ENCODE measurements around the gene WNK2. TPM values are rescaled to one million over a fixed set of nuclear protein-coding genes. Genes with fewer than 3 reads are reported as not detected.
"Not testable (repeated sequence)": the region's sequence is repeated elsewhere in the genome, so short reads cannot be mapped to it uniquely, and the experiment has no call there.

WNK2 gene
- polyA plus RNA-seq, 1 donor from 2014 or later = 0.18 TPM

- no peaks in the 10 kb centered on the region for H3K4me1 Mint-ChIP-seq
- H3K9me3 Mint-ChIP-seq = no peaks in the 10 kb centered on the region
- H3K27me3 Mint-ChIP-seq = no peaks in the 10 kb centered on the region
- H3K4me3 Mint-ChIP-seq = no peak overlapping the region
- no peaks in the 10 kb centered on the region for H3K36me3 Mint-ChIP-seq
- H3K27ac Mint-ChIP-seq = no peak overlapping the region
These were observed 63.3 kb downstream of the WNK2 start for GRCh38 chr9:93247099-93247865.

DNA sequence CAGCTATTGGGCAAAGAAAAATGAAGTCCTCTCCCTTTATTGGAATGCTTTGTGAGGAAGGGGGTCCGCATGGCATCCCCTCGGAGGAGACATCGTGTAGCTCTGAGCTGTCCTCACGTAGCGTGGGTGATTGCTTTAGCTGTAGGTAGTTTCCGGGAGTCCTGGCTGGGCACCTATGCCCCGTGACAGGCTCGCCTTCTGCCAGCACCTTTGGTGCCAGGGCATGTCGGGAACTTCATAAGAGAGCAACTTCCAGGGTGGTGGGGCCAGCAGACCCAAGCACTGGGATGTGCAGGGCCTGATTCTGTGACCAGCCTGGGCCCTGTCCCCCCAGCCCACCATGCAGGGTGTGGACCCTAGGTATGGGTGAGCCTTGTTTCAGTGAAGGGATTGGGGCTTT, 64.0 kb downstream of the WNK2 start:
- no peaks in the 10 kb centered on the region for H3K36me3 Mint-ChIP-seq
- no peaks in the 10 kb centered on the region for H3K4me1 Mint-ChIP-seq
- no peaks in the 10 kb centered on the region for H3K27me3 Mint-ChIP-seq

GRCh38 chr9:93248386-93249040, 64.6 kb downstream of the WNK2 start:
- H3K27me3 Mint-ChIP-seq = no peaks in the 10 kb centered on the region
- H3K4me3 Mint-ChIP-seq = no peak overlapping the region
- H3K4me1 Mint-ChIP-seq = no peaks in the 10 kb centered on the region
- H3K27ac Mint-ChIP-seq = no peak overlapping the region
- H3K36me3 Mint-ChIP-seq = no peaks in the 10 kb centered on the region
- no peaks in the 10 kb centered on the region for H3K9me3 Mint-ChIP-seq

More for the DNA sequence above, 64.0 kb downstream of the WNK2 start:
- H3K4me3 Mint-ChIP-seq = no peak overlapping the region
- no peak overlapping the region for H3K27ac Mint-ChIP-seq
- H3K9me3 Mint-ChIP-seq = no peaks in the 10 kb centered on the region

GRCh38 chr9:93250185-93250584, 66.2 kb downstream of the WNK2 start:
- Mint-ChIP-seq H3K27ac (no peak overlapping the region), H3K4me3 (no peak overlapping the region), H3K27me3 (no peaks in the 10 kb centered on the region), H3K36me3 (no peaks in the 10 kb centered on the region), H3K9me3 (no peaks in the 10 kb centered on the region), H3K4me1 (no peaks in the 10 kb centered on the region)

GRCh38 chr9:93251309-93251708, 67.4 kb downstream of the WNK2 start:
- not testable (repeated sequence) for H3K4me1 Mint-ChIP-seq, H3K9me3 Mint-ChIP-seq, H3K27ac Mint-ChIP-seq, H3K4me3 Mint-ChIP-seq, H3K36me3 Mint-ChIP-seq, H3K27me3 Mint-ChIP-seq

DNA sequence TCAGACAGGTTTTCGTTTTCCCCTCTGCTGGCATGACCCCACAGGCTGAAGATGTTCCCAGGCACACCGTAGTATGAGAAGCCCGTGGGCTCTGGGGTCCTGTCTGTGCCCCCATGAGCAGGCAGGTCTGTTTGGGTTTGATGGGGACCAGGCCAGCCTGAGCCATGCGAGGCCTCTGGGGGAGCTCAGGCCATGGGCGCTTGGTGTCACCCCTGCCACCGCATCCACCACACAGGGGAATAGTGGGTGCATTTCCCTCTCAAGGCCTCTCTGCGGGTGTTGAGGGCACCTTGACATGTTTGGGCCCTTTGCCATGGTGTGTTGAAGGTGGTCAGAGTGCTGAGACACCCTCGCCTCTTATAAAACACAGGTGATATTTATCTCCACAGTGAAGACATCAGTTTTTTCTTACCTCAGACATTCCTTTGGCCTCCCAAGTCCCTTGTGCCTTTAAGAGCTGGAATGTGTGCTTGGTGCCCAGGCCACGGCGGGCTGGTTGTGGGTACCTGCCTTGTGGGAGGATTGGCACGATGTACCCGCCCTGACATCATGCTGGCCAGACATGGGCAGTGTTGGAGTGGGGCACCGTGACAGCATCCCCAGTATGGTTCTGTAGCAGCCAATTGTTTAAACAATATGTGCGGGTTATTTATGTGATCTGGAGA, 68.3 kb downstream of the WNK2 start:
- no peaks in the 10 kb centered on the region for H3K36me3 Mint-ChIP-seq
- no peaks in the 10 kb centered on the region for H3K9me3 Mint-ChIP-seq
- H3K4me3 Mint-ChIP-seq = no peak overlapping the region
- H3K27ac Mint-ChIP-seq = no peak overlapping the region
- H3K4me1 Mint-ChIP-seq = no peaks in the 10 kb centered on the region
- peaks cover 2% of the 10 kb centered on the region for H3K27me3 Mint-ChIP-seq

DNA sequence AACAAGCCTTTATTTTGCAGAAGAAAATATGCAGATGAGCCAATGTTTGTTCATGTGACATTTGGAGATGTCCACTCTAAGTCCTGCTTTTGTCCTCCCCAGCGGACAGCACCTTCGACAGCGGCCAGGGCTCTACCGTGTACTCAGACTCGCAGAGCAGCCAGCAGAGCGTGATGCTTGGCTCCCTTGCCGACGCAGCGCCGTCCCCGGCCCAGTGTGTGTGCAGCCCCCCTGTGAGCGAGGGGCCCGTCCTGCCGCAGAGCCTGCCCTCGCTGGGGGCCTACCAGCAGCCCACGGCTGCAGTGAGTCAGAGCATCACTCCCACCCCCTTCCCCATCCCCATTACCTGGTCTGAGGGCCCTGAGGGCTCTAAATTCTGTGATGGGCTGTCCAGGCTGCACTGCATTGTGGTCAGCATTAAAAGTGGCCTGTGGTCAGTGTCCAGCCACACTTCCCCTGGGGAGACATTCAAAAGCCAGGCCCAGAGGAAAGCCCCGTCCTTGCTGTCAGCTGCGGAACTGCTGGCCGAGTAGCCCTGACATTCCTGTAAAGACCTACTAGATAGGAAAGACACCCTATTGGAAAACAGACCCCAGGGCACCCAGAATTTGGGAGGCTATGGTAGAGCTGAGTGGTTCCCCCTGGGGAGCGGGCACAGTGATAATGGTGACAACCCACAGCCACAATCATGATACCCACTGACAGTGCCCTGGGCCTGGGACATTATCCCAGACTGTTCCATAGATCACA, 69.0 kb downstream of the WNK2 start:
- Mint-ChIP-seq H3K4me1 (no peaks in the 10 kb centered on the region), H3K27me3 (peaks cover 2% of the 10 kb centered on the region), H3K9me3 (no peaks in the 10 kb centered on the region), H3K4me3 (no peak overlapping the region), H3K36me3 (no peaks in the 10 kb centered on the region), H3K27ac (no peak overlapping the region)

- Mint-ChIP-seq H3K36me3 (no peaks in the 10 kb centered on the region), H3K4me1 (no peaks in the 10 kb centered on the region), H3K4me3 (no peak overlapping the region), H3K27me3 (peaks cover 2% of the 10 kb centered on the region), H3K9me3 (no peaks in the 10 kb centered on the region), H3K27ac (no peak overlapping the region)
These were observed 69.7 kb downstream of the WNK2 start for GRCh38 chr9:93253633-93254032.

- H3K27me3 Mint-ChIP-seq = peaks cover 2% of the 10 kb centered on the region
- H3K4me1 Mint-ChIP-seq = no peaks in the 10 kb centered on the region
These were observed 70.1 kb downstream of the WNK2 start for GRCh38 chr9:93254061-93254481.

DNA sequence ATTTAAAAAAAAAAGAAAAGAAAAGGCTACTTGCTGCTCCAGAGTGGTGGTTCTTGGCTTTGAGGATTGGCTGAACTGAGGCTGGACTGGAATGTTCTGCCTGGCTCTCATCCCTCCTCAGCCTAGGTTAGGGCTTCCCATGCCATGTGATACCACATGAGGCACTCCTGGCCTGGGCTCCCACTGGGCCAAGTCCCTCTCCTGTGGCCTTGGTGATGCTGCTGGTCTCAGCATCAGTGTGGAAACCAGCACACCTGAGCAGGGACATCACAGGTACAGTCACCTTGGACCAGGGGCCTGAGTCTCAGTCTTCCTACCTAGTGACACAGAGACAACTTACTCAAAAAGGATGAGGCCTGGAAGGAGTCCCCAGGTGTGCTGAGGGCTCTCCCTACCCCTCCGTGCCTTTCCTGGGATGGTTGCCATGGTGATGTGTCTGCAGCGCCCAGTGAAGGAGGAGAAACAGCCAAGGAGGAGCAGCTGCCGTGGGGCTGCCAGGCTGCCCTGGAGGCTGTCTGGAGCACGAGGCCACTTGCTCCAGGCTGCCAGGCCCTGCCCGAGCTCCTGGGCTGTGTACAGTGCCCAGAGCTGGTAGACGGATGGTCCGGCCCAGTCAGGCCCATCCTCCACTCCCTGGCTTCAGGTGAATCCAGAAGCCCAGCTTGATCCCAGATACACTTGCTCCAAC, 71.0 kb downstream of the WNK2 start:
- Mint-ChIP-seq H3K36me3 (no peaks in the 10 kb centered on the region), H3K27ac (peak overlapping the region in 1 of 3 donors; percentile 47), H3K9me3 (no peaks in the 10 kb centered on the region), H3K4me1 (no peaks in the 10 kb centered on the region), H3K4me3 (no peak overlapping the region), H3K27me3 (peaks cover 2% of the 10 kb centered on the region)

More at GRCh38 chr9:93254061-93254481, 70.1 kb downstream of the WNK2 start:
- Mint-ChIP-seq H3K27ac (no peak overlapping the region), H3K36me3 (no peaks in the 10 kb centered on the region), H3K9me3 (no peaks in the 10 kb centered on the region), H3K4me3 (no peak overlapping the region)

DNA sequence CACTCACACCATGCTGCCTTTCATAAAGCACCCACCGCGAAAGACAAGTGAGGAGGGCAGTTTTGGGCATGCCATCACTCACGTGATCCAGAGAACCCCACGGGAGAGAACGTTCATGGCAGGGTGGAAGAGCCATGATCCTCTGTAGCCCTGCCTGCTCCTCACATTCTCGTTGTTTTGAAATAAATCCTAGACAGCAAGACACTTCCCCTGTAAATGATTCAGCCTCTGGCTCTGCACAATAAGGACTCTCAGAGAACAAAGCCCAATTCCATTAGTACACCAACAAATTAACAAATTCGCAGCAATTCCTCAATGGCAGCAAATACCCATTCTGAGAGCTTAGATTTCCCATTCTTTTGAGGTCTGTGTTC, 71.5 kb downstream of the WNK2 start:
- Mint-ChIP-seq H3K9me3 (no peaks in the 10 kb centered on the region), H3K27ac (peak overlapping the region in 1 of 3 donors; percentile 47), H3K27me3 (peaks cover 2% of the 10 kb centered on the region), H3K4me3 (no peak overlapping the region), H3K36me3 (no peaks in the 10 kb centered on the region), H3K4me1 (no peaks in the 10 kb centered on the region)

DNA sequence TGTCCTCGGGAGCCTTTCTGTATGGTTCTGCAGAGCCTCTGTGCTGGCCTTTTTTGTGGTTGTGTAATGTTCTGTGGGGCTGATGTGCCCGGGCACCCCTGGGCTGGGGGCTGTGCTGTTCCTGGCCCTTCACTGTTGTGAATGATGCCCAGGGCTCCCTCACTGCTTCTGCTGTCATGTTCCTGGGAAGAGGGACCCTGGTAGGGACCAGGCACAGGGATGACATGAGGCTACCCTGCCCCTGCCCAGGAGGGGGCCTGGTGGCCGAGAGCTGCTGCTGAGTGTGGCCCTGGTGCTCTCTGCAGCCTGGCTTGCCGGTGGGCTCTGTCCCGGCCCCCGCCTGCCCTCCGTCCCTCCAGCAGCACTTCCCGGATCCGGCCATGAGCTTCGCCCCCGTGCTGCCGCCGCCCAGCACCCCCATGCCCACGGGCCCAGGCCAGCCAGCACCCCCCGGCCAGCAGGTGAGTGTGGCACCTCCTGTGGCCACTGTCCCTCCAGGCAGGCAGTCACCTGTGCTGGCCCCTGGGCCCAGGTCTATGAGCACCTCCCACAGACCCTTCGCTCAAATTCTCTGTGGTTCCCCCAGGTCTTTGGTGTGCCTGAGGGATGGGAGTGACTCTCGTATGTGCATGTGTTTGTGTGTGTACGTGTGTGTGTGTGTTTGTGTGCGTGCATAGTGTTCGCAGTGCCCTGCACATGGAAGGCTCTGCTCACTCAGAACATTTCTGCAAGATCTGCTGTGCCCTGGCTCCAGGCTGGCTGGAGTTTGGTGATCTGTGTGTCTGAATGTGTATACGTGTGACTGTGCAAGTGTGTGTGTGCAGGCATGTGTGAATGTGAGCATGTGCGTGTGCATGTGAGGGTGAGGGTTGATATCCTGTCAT, 72.3 kb downstream of the WNK2 start:
- no peaks in the 10 kb centered on the region for H3K4me1 Mint-ChIP-seq
- no peak overlapping the region for H3K4me3 Mint-ChIP-seq
- H3K27me3 Mint-ChIP-seq = peaks cover 2% of the 10 kb centered on the region
- H3K9me3 Mint-ChIP-seq = no peaks in the 10 kb centered on the region
- no peaks in the 10 kb centered on the region for H3K36me3 Mint-ChIP-seq
- H3K27ac Mint-ChIP-seq = peak overlapping the region in 1 of 3 donors; percentile 47

DNA sequence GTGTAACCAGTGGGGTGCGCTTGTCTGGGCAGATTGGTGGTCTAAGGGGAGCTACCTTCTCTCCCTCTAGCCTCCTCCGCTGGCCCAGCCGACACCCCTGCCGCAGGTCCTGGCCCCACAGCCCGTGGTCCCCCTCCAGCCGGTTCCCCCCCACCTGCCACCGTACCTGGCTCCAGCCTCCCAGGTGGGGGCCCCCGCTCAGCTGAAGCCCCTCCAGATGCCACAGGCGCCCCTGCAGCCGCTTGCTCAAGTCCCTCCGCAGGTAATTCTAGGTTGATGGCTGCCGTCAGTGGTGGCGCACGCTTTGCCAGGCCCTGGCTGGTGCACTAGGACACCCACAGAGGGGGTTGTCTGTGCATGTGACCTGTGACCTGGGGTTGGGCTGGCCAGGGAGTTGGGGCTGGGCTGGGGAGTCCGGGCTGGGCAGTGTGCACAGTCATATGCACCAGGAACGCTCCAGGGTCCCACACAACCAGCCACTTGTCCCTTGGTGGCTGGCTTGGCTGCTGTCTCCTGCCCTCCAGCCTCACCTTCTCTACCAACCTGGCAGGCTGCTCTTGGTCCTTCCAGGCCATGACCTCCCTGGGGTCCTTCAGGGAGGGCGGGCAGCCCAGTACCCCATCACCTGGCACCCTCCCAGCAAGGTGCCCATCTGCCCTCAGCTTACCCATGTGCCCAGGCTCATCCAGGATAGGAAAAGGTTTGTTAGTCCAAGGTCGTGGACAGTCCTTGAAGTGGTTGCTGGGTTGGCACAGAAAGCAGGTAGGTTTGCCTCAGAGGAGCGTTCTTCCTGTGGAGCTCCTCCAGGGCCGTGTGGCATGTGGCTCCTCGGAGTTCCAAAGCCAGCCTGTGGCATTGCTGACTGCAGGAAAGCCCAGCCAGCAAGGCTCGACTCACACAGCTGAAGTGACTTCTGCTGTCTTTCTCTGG, 73.2 kb downstream of the WNK2 start:
- no peaks in the 10 kb centered on the region for H3K9me3 Mint-ChIP-seq

More for the DNA sequence above, 73.2 kb downstream of the WNK2 start:
- peaks cover 2% of the 10 kb centered on the region for H3K27me3 Mint-ChIP-seq
- no peaks in the 10 kb centered on the region for H3K4me1 Mint-ChIP-seq
- H3K27ac Mint-ChIP-seq = no peak overlapping the region
- no peak overlapping the region for H3K4me3 Mint-ChIP-seq
- no peaks in the 10 kb centered on the region for H3K36me3 Mint-ChIP-seq
